GM12878 (cell line): ENCODE results near the gene CACNA1D.

Experiments
- HDAC6 ChIP-seq: fragments of 200-600 bp; sonication (generic); IDR thresholded peaks from one replicate; pipeline ENCODE4 v1.8.0; 2017; ENCODE audit warnings: antibody characterized with exemption; ENCODE audit not compliant: unreplicated experiment
- POLR2A ChIP-seq: IDR thresholded peaks from 2 replicates; pipeline ENCODE4 v1.6.1; 2011; ENCODE audit warnings: low read depth, mild to moderate bottlenecking, low read length
- TAF1 ChIP-seq: IDR thresholded peaks from 2 replicates; pipeline ENCODE4 v1.6.1; 2011; ENCODE audit warnings: mild to moderate bottlenecking, low read depth, low read length, borderline replicate concordance
- ZNF274 ChIP-seq: IDR thresholded peaks from one replicate; pipeline ENCODE4 v1.8.0; 2011; ENCODE audit not compliant: insufficient read length, insufficient read depth
- TF ChIP-seq, protein P1 (sequence below), 3 experiments: IDR thresholded peaks in 2 of 3; conservative IDR thresholded peaks in 1 of 3; 2 replicates each; pipeline ENCODE4 v1.5.1; 2011; ENCODE audit warnings: low read depth in 3 of 3, low read length in 3 of 3, mild to moderate bottlenecking in 3 of 3, control low read depth in 2 of 3, moderate library complexity in 2 of 3, inconsistent platforms in 1 of 3, mixed read lengths in 1 of 3; ENCODE audit not compliant: control insufficient read depth in 2 of 3, insufficient read depth in 1 of 3; ENCODE audit errors: extremely low read depth in 1 of 3
- TF ChIP-seq, protein P2 (sequence below): IDR thresholded peaks from 2 replicates; pipeline ENCODE4 v1.6.1; 2012; ENCODE audit warnings: low read length, inconsistent platforms
- TF ChIP-seq, protein P3 (sequence below): IDR thresholded peaks from 2 replicates; pipeline ENCODE4 v1.6.1; 2012; ENCODE audit warnings: low read depth, low read length, improper control_type of control experiment
- TF ChIP-seq, protein P4 (sequence below): fragments of 150-350 bp; IDR thresholded peaks from 2 replicates; pipeline ENCODE4 v1.6.1; 2014; ENCODE audit warnings: mild to moderate bottlenecking, low read depth, low read length

DNA sequence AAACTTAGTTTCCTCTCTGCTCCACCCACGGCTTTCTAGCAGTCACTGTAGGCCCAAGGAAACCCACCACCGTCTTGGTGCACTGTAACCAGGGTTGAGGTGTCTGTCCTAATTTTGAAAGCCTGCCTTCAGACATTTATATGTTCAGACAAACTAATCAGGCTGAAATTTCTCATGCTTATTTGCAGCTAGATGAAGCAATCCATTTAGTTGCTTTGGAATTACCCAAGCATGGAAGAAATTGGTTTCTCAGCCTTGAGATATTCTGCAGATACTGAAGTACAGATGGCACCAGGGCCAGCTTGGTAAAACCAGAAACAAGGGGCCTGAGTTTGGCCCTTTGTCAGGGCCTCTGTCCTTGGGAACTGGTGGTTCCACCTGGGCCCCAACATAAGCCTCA is 105.4 kb downstream of the CACNA1D start:
- TF ChIP-seq TAF1 (no peak), POLR2A (no peak), ZNF274 (no peak), HDAC6 (no peak)
- TF ChIP-seq, protein P1, sequence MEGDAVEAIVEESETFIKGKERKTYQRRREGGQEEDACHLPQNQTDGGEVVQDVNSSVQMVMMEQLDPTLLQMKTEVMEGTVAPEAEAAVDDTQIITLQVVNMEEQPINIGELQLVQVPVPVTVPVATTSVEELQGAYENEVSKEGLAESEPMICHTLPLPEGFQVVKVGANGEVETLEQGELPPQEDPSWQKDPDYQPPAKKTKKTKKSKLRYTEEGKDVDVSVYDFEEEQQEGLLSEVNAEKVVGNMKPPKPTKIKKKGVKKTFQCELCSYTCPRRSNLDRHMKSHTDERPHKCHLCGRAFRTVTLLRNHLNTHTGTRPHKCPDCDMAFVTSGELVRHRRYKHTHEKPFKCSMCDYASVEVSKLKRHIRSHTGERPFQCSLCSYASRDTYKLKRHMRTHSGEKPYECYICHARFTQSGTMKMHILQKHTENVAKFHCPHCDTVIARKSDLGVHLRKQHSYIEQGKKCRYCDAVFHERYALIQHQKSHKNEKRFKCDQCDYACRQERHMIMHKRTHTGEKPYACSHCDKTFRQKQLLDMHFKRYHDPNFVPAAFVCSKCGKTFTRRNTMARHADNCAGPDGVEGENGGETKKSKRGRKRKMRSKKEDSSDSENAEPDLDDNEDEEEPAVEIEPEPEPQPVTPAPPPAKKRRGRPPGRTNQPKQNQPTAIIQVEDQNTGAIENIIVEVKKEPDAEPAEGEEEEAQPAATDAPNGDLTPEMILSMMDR (IDR thresholded peaks at IDR 0.05 in 2 of 3, conservative IDR thresholded peaks at IDR 0.05 in 1 of 3; ENCODE audit: control insufficient read depth in 2 of 3, extremely low read depth in 1 of 3, insufficient read depth in 1 of 3, low read depth in 3 of 3, low read length in 3 of 3), result no peak
- TF ChIP-seq, protein P2, sequence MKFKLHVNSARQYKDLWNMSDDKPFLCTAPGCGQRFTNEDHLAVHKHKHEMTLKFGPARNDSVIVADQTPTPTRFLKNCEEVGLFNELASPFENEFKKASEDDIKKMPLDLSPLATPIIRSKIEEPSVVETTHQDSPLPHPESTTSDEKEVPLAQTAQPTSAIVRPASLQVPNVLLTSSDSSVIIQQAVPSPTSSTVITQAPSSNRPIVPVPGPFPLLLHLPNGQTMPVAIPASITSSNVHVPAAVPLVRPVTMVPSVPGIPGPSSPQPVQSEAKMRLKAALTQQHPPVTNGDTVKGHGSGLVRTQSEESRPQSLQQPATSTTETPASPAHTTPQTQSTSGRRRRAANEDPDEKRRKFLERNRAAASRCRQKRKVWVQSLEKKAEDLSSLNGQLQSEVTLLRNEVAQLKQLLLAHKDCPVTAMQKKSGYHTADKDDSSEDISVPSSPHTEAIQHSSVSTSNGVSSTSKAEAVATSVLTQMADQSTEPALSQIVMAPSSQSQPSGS, result no peak
- TF ChIP-seq, protein P3, sequence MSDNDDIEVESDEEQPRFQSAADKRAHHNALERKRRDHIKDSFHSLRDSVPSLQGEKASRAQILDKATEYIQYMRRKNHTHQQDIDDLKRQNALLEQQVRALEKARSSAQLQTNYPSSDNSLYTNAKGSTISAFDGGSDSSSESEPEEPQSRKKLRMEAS, result no peak
- TF ChIP-seq, protein P4, sequence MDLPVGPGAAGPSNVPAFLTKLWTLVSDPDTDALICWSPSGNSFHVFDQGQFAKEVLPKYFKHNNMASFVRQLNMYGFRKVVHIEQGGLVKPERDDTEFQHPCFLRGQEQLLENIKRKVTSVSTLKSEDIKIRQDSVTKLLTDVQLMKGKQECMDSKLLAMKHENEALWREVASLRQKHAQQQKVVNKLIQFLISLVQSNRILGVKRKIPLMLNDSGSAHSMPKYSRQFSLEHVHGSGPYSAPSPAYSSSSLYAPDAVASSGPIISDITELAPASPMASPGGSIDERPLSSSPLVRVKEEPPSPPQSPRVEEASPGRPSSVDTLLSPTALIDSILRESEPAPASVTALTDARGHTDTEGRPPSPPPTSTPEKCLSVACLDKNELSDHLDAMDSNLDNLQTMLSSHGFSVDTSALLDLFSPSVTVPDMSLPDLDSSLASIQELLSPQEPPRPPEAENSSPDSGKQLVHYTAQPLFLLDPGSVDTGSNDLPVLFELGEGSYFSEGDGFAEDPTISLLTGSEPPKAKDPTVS, result no peak
